Prostate gland (tissue), 2 donors: ENCODE results near the gene TBC1D22A.

ENCODE experiments used
- CTCF ChIP-seq, 4 experiments: fragments of 200-600 bp in 2 of 4; fragments of 450-650 bp in 2 of 4; sonication (generic) in 2 of 4; IDR thresholded peaks; 1 replicate in 3 of 4; 2 replicates in 1 of 4; pipeline ENCODE4 v1.5.1; 2016 to 2019; ENCODE audit warnings: antibody characterized with exemption in 4 of 4, mild to moderate bottlenecking in 2 of 4, moderate library complexity in 2 of 4
- POLR2A ChIP-seq: fragments of 450-650 bp; IDR thresholded peaks from one replicate; pipeline ENCODE4 v1.6.1; 2016; ENCODE audit warnings: antibody characterized with exemption, mild to moderate bottlenecking

GRCh38 chr22:46813816-46814597 lies 51.6 kb downstream of the TBC1D22A start:
- TF ChIP-seq CTCF (IDR thresholded peaks at IDR 0.05) (no peak), POLR2A (no peak)
